ENCODE data around the gene CHIC2.

Gene CHIC2

GRCh38 chr4:53997898-53998297, 66.5 kb downstream of the CHIC2 start:
- no peak for DNase-seq

DNA sequence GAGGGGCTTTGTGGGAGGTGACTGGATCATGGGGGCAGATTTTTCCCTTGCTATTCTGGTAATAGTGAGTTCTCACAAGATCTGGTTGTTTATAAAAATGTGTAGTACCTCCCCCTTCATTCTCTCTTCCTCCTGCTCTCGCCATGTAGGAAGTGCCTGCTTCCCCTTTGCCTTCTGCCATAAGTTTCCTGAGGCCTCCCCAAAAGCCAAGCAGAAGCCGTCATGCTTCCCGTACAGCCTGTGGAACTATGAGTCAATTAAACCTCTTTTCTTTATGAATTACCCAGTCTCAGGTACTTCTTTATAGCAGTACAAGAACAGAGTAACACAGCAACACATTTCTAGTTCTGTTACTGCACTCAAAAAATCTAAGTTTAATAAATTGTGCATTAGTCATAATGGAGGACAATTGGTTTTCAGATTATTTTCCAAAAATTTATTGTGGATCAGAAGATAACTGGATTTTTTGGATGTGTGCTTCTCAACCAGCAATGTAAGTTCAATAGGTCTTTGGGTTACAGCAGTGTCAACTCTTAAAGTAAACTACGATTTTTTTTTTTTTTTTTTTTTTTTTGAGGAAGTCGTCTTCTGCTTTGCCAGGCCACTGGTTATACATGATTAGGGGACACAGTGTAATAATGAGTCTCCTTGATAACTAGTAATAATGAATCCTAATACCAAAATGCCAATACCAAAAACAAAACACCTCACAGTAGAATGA, 69.9 kb downstream of the CHIC2 start:
- DNase-seq, result no peak

GRCh38 chr4:53992785-53993184, 71.6 kb downstream of the CHIC2 start:
- no peak for DNase-seq

GRCh38 chr4:53991821-53992220, 72.6 kb downstream of the CHIC2 start:
- no peak for DNase-seq

DNA sequence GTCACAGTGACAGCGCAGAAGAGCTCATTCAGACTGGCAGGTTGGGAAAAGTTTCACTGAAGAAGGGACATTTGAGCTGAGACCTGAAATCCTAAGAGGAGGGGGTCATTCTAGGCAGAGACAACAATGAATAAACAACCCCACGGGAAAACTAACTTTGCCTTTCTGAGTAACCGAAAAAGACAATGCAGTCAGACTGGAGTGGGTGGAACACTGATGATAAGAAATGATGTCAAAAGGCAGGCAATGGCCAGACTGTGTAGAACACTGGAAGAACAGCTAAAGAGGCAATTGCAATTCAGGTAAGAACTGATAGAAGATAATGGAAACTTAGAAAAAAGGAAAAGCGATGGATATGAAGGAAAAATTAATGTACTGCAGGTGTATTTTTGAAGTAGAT, 73.8 kb downstream of the CHIC2 start:
- DNase-seq, result no peak

DNA sequence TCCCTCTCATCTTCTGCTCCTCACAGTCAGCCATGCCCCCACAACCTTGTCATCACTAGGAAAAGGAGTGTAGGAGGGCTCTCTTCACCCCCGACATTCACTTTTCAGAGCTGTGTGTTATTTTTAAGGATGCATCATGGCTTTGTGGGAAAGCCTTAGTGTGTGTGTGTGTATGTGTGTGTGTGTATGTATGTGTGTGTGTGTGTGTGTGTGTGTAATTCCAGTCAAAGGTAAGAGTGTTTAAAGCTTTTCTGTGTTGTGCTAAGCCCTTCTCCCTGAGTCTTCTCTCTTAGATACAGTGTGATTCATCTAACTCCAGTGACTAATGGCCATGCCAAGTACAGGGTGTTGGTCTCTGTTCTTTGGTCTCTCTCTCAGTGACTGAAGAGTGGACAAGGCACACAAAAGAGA, 76.6 kb downstream of the CHIC2 start:
- DNase-seq, result no peak

DNA sequence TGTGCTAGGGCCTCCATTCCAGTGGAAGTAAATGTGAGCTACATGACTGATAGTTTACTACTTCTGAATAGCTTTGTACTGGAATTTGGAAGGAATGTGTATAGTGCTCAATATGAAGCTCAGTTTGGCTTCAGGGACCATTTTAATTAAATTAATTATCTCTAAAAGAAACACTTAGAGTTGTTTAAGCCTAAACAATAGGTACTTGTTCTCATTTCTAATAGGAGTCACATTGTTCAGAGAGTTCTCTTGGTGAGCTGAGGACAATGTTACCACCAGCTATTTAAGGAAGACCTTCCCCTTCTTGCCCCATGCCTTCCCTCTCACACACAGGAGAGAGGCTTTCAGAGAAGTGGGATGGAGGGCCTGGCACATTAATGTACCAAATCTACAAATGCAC, 78.3 kb downstream of the CHIC2 start:
- DNase-seq, result no peak

GRCh38 chr4:53981567-53981966, 82.8 kb downstream of the CHIC2 start:
- DNase-seq, result no peak

- DNase-seq, result no peak
These were observed 83.3 kb downstream of the CHIC2 start for GRCh38 chr4:53981066-53981465.

DNA sequence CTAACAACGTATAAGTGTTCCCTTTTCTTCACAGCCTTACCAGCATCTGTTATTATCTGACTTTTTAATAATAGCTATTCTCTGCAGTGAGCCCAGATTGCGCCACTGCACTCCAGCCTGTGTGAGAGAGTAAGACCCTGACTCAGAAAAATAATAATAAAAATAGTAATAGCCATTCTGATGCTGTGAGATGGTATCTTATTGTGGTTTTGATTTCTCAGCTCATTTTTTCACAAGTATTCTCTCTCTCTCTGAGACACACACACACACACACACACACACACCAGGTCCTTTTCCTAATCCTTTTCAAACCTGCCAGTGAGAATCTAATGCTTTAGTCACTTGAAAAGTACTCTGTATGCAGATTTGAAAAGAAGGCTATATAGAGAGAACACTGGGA, 89.8 kb downstream of the CHIC2 start:
- DNase-seq, result no peak

DNA sequence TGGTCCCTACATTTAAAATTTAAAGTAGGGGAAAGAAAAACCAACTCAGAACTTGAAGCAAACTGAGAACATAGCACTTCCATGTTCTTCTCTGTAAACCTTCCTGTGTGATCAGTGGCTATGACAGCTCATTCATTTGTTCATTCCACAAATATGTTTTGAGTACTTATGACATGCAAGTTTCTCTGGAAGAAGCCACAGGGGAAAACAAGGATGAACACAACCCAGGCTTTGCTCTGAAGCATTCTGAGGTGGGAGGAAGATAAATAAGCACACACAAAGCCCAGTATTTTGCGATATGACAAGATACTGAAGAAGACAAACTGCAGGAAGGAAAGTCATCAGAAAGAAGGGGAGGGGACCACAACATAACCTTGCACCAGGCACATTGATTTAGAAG, 96.4 kb downstream of the CHIC2 start:
- no peak for DNase-seq

DNA sequence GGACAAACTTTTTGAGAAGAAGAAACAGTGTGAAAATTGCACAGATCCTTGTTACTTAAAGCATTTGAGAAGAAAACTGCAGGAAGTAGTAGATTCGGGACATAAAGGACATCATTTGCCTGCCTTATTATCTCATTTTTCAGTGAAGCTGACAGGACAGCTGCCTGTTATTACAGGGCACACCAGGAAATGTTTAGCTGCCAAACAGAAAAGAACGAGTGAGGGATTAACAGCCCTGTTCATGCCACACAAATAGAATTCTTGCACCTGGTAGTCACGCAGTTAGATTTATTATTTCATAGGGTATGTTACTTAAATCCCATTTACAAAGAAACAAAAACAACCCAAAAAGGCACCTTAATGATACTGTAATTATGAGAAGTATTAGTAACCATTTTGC, 100.6 kb downstream of the CHIC2 start:
- DNase-seq, result peak; percentile 22

GRCh38 chr4:53963336-53963735, 101.1 kb downstream of the CHIC2 start:
- no peak for DNase-seq

DNA sequence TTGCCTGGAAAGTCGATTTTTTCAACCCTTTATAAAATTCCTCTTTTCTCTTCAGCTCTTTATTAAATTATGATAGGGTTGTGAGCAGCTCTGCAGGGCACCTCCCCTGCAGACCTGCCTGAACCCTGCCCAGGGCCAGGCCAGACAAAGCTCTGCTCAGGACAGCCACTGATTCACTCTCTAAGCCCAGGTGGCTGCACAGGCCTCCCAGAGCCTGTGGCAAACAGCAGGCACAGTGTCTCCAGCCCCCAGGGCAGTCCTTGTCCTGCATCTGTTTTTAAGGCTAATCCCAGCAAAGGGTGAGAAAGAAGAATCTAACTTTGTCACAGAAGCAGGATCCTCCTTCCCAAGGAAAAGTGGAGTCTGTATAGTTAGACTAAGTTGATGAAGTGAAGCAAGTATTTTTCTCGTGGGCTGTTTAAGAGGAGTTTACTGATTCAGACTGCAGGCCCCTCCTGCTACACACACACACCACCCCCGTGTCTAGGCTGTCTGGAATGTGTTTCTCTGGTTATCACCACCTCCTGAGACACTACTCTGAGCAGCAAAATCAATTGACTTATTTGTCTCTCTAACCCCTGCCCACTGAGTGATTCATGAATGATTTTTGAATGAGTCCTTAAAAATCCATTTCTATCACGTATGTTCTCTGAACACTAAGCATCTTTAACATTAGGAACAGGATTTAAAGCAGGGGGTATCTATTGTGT, 101.7 kb downstream of the CHIC2 start:
- no peak for DNase-seq

GRCh38 chr4:53961351-53961750, 103.1 kb downstream of the CHIC2 start:
- no peak for DNase-seq

DNA sequence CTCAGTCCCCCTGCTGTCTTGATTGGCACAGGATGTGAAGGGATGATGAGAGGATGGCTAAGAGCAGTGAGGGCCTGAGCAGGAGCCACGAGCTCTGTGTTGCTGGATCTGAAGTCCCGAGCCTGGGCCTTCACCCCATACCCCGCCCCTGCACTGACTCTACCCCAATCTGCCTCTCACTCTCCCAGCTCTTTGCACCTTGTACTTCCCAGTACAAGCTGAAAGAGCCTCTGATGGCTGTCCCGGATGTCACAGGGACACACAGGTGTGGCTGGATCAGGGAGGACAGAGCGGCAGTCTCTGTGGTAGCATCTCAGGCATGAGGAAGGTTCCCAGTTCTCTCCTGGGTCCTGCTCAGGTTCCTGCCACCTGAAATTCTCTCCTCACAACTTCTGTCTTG, 103.6 kb downstream of the CHIC2 start:
- no peak for DNase-seq
